UCSD-AML1 (cell line): Measurements from ENCODE around the gene LTBP1.
"Not testable (repeated sequence)": the region's sequence is repeated elsewhere in the genome, so short reads cannot be mapped to it uniquely, and the experiment has no call there.

Experiments
- DNase-seq: peaks from one replicate; lab custom pipeline; 2025; ENCODE audit not compliant: unreplicated experiment; lab: John Stamatoyannopoulos, UW

The LTBP1 gene

DNA sequence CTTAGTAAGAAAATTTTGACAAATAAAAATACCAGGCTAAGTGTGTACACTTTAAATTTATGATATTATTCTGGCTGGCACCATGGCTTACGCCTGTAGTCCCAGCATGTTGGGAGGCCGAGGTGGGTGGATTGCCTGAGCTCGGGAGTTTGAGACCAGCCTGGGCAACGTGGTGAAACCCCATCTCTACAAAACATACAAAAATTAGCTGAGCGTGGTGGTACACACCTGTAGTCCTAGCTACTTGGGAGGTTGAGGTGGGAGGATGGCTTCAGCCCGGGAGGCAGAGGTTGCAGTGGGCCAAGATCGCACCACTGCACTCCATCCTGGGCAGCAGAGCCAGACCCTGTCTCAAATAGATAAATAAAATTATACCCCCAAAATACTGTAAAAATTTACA lies 421.8 kb downstream of the LTBP1 start:
- DNase-seq: not testable (repeated sequence)

GRCh38 chr2:33369191-33369590 lies 422.4 kb downstream of the LTBP1 start:
- DNase-seq: no peak

DNA sequence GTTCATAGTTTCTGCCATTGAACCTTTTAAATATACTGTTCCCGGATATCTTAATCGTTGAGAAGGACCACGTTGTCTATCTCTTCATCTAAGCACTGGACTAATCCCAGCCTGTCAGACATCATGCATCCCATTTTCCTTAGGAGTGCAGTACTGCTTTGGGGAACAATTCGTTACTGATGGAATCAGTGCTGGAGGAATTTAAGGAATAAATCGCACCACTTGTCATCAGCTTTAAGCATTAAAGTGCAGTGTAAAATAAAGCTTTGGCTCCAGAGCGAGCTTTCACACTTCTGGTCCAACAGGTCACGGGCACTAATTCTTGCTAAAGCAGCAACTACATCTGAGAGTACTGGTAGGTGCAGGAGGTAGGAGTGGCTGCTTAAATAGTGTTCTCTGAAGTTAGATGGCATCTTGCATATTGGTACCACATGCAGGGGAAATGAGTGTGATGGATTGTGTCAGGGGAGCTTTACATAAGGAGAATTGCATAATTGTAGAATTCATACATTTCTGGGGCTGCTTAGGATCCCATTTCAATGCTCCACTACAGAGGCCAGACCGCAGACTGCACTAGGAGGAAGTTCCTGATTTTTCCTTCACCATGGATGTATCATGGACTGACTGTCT lies 424.0 kb downstream of the LTBP1 start:
- DNase-seq: no peak

GRCh38 chr2:33371304-33372090 lies 424.7 kb downstream of the LTBP1 start:
- no peak for DNase-seq

DNA sequence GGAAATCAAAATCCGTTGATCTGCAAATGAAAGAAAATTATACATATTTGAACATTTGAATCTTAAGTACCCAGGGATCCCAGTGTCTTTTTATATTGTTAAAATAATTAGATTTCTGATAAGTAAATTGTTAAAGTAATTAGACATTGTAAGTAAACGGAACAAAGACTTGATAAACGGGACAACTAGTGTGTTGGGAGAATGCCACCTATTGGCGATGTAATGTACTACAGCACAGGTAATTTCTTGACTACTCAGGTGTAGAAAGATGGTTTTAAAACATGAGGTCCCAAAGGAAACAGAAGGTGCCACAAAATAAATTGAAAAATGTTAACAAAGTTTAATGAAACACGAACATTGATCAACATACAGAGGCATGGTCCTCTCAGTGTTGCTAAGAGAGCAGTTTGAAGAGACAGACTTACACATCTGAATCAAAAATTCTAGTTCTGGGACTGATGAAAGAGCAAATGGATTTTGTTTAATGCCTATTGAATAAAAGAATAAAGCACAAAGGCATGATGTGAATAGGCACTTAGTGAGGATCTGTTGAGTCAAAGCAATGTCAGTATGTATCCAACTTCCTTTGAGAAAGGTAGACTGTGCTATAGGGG lies 426.3 kb downstream of the LTBP1 start:
- no peak for DNase-seq

- DNase-seq: no peak
These were observed 427.2 kb downstream of the LTBP1 start for GRCh38 chr2:33373986-33374385.

GRCh38 chr2:33375054-33375453 lies 428.3 kb downstream of the LTBP1 start:
- DNase-seq: no peak

DNA sequence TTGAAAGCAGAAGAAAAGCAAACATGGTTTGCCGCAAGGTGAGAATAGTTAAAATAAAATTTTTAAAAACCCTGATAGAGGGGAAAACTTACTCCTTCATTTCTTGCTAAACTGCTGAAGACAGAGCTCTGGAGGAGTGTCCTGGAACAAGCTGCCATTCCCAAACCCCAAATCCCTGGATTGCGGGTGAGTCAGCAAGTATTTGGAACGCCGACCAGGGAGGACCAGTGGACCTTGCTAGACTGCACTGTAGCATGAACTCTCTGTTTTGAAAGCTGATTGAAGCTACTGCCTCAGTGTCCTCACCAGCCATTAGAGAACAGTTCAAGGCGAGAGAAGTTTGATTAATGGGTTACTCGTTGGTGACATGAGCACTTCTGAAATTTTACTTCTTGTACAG lies 430.3 kb downstream of the LTBP1 start:
- no peak for DNase-seq

GRCh38 chr2:33378556-33379210 lies 431.9 kb downstream of the LTBP1 start:
- no peak for DNase-seq

DNA sequence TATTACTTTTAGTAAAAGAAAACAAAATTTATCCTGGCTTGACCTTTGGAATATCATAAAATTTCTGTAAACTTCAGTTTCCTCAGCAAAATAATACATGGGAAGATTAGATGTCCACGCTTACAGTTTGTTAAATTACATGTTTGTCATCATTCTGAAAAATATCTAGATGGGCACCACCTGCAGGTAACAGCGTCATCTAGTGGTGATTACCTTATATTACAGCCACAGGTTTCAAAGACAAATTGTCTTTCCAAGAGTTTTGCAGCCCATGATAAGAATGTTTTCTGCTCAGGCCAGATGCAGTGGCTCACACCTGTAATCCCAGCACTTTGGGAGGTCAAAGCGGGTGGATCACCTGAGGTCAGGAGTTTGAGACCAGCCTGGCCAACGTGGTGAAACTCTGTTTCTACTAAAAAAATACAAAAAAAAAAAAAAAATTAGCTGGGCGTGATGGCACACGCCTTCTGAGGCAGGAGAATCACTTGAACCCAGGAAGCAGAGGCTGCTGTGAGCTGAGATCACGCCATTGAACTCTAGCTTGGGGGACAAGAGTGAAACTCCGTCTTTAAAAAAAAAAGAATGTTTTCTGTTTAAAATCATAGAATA lies 433.4 kb downstream of the LTBP1 start:
- DNase-seq: no peak

GRCh38 chr2:33380719-33381118 lies 434.0 kb downstream of the LTBP1 start:
- DNase-seq: no peak

DNA sequence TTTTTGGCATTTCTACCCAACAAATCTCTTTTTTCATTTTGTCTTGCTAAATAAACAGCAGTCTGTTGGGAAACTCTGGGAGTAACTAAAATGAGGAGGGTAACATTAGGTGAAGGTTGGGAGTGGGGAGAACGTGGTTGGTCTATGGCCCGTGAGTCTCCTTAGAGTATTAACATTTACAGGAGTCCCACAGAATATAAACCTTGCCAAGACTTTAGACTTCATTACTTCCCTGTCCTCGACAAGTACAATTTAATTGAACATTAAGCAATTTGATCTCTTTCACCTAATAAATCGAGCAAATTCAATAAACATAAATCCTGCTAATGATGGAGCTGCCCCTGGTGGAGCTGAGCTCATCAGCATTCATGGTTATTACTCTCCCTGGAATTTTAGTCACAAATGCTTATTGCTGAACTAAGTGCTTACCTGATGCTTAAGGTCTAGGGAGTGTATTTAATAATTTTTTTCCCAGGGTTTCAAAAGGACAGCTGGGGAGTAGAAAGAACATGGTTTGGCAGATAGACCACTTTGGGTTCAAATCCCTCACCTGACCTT lies 434.6 kb downstream of the LTBP1 start:
- DNase-seq: no peak

GRCh38 chr2:33383855-33384598 lies 437.3 kb downstream of the LTBP1 start:
- DNase-seq: no peak

- no peak for DNase-seq
These were observed 437.8 kb downstream of the LTBP1 start for GRCh38 chr2:33384599-33384961.

GRCh38 chr2:33388996-33389395 lies 442.2 kb downstream of the LTBP1 start:
- DNase-seq: no peak

DNA sequence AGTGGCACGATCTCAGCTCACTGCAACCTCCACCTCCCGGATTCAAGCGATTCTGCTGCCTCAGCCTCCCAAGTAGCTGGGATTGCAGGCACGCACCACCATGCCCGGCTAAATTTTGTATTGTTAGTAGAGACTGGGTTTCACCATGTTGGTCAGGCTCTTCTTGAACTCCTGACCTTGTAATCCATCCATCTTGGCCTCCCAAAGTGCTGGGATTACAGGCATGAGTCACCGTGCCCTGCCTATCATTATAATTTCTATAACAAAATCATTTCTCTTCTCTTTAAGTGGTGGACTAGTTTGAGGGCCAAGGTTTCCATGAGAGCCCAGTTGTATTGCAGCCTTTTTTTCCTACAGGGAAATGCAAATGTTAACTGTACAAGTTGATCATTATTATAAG lies 442.9 kb downstream of the LTBP1 start:
- DNase-seq: not testable (repeated sequence)

- no peak for DNase-seq
These were observed 444.9 kb downstream of the LTBP1 start for GRCh38 chr2:33391529-33392255.

DNA sequence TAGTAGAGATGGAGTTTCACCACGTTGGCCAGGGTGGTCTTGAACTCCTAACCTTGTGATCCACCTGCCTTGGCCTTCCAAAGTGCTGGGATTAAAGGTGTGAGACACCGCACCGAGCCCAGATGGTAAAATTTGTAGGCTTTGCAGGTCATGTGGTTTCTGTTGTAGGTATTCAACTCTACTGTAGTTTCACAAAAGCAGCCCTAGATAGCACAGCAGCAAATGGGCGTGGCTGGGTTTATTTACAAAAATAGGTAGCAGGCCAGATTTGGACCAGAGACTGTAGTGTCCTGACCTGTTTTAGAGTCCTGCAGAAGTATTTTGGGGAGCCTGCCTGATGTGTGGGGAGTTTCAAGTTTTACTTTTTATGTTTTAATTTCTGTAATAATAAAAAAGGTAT lies 445.6 kb downstream of the LTBP1 start:
- no peak for DNase-seq

- no peak for DNase-seq
These were observed 448.3 kb downstream of the LTBP1 start for GRCh38 chr2:33395034-33395433.
